ENCODE measurements around the gene TEX14.

GRCh38 chr17:58639681-58640080 lies 52.2 kb downstream of the TEX14 start:
- no peak for TF ChIP-seq CTCF (IDR thresholded peaks at IDR 0.05; ENCODE audit: extremely low read depth in 1 of 2, insufficient read depth in 1 of 2, low read depth in 1 of 2, low read length in 2 of 2)
- no peak for TF ChIP-seq POLR2AphosphoS5 (IDR thresholded peaks at IDR 0.05; ENCODE audit: insufficient read depth, low read depth, low read length)
- no peak for TF ChIP-seq MYC (IDR thresholded peaks at IDR 0.05; ENCODE audit: low read depth, low read length)
- TF ChIP-seq MAX (IDR thresholded peaks at IDR 0.05; ENCODE audit: insufficient read depth, insufficient read length) = no peak
- TF ChIP-seq POLR2A (IDR thresholded peaks at IDR 0.05; ENCODE audit: low read depth, low read length) = no peak
- TF ChIP-seq EZH2 (IDR thresholded peaks at IDR 0.05; ENCODE audit: borderline replicate concordance, low read depth, low read length, severe bottlenecking) = no peak

Data from endothelial cell of umbilical vein (primary cell).